Endodermal cell (in vitro differentiated cells): ENCODE measurements around the gene MALSU1. TPM values are rescaled to one million over a fixed set of nuclear protein-coding genes. Genes with fewer than 3 reads are reported as not detected.

Experiments used
- DNase-seq: peaks from one replicate; pipeline ENCODE4 v3.0.0-alpha.2; 2017
- H3K27ac ChIP-seq: 2 replicates; pipeline ENCODE4 v1.5.1; 2013; ENCODE audit warnings: mild to moderate bottlenecking, low read depth, low read length, moderate library complexity
- H3K27me3 ChIP-seq: 2 replicates; pipeline ENCODE4 v1.6.1; 2013; ENCODE audit warnings: mild to moderate bottlenecking, low read length, moderate library complexity; ENCODE audit not compliant: insufficient read depth, control insufficient read depth, poor library complexity, severe bottlenecking
- H3K36me3 ChIP-seq: 2 replicates; pipeline ENCODE4 v1.7.0; 2013; ENCODE audit warnings: mild to moderate bottlenecking, low read length, moderate library complexity; ENCODE audit not compliant: control insufficient read depth, insufficient read depth
- H3K4me1 ChIP-seq: one replicate; pipeline ENCODE4 v1.7.0; 2013; ENCODE audit warnings: low read length; ENCODE audit not compliant: control insufficient read depth, insufficient read depth
- H3K4me3 ChIP-seq: 2 replicates; pipeline ENCODE4 v1.5.1; 2013; ENCODE audit warnings: mild to moderate bottlenecking, low read length, moderate library complexity
- H3K9ac ChIP-seq: 2 replicates; pipeline ENCODE4 v1.6.1; 2013; ENCODE audit warnings: mild to moderate bottlenecking, low read length, moderate library complexity; ENCODE audit not compliant: poor library complexity, severe bottlenecking; ENCODE audit errors: extremely low read depth
- H3K9me3 ChIP-seq: 2 replicates; pipeline ENCODE4 v1.6.1; 2013; ENCODE audit warnings: mild to moderate bottlenecking, low read length, moderate library complexity; ENCODE audit not compliant: control insufficient read depth
- H3K27ac Mint-ChIP-seq: 2 replicates; pipeline ENCODE4 v1.8.0; 2020; ENCODE audit warnings: mixed read lengths
- H3K27me3 Mint-ChIP-seq: 2 replicates; pipeline ENCODE4 v1.8.0; 2021; ENCODE audit warnings: mild to moderate bottlenecking, mixed read lengths; ENCODE audit not compliant: insufficient read depth
- H3K36me3 Mint-ChIP-seq: 2 replicates; pipeline ENCODE4 v1.8.0; 2020; ENCODE audit warnings: low read depth, mixed read lengths
- H3K4me1 Mint-ChIP-seq: 2 replicates; pipeline ENCODE4 v1.8.0; 2020; ENCODE audit warnings: mixed read lengths
- H3K4me3 Mint-ChIP-seq: 2 replicates; pipeline ENCODE4 v1.8.0; 2020; ENCODE audit warnings: mild to moderate bottlenecking, moderate library complexity, mixed read lengths
- H3K9me3 Mint-ChIP-seq: 2 replicates; pipeline ENCODE4 v1.8.0; 2020; ENCODE audit warnings: mild to moderate bottlenecking, mixed read lengths
- CTCF ChIP-seq: fragments of 200-600 bp; sonication (generic); conservative IDR thresholded peaks from 2 replicates; pipeline ENCODE4 v1.5.0; 2021; ENCODE audit warnings: antibody characterized with exemption, mild to moderate bottlenecking
- WGBS, 2 experiments: methylation state at CpG; one replicate each; pipeline versions ENCODE4 v1.1.5 to v1.1.7; 2013; ENCODE audit warnings: missing lambda C conversion rate in 2 of 2, mixed read lengths in 1 of 2; ENCODE audit not compliant: insufficient coverage in 1 of 2, insufficient read length in 1 of 2; 5-methylcytosine and 5-hydroxymethylcytosine counted together
- total RNA-seq, 2 donors: library from RNA; stranded (reverse); fragmentation: NEBNext Ultra II Directional in 1 of 2; extraction: Animal tissue kit (Norgen Biotek cat#: 25700) in 1 of 2; gene quantifications; 2 replicates in 1 of 2; 3 replicates in 1 of 2; pipeline ENCODE4 v1.2.1, GENCODE V29; 2021

The MALSU1 gene
- total RNA-seq, 2 donors from 2014 or later: 73.5 to 87.4 TPM

GRCh38 chr7:23285657-23286646, 13.2 kb upstream of the MALSU1 start:
- H3K4me1 Mint-ChIP-seq: no peaks in the 10 kb centered on the region
- Histone ChIP-seq H3K4me1 (no peaks in the 10 kb centered on the region), H3K36me3 (no peaks in the 10 kb centered on the region), H3K27me3 (no peaks in the 10 kb centered on the region), H3K4me3 (no peak overlapping the region), H3K9me3 (no peaks in the 10 kb centered on the region), H3K9ac (no peak overlapping the region), H3K27ac (no peak overlapping the region)
- 91 to 94% methylated on average over 13 to 18 of the region's 18 CpGs for WGBS, 2 experiments
- no peaks in the 10 kb centered on the region for H3K27me3 Mint-ChIP-seq
- H3K36me3 Mint-ChIP-seq: no peaks in the 10 kb centered on the region
- no peak overlapping the region for H3K4me3 Mint-ChIP-seq
- TF ChIP-seq CTCF: no peak
- H3K9me3 Mint-ChIP-seq: no peaks in the 10 kb centered on the region
- peak; percentile 39 for DNase-seq
- no peak overlapping the region for H3K27ac Mint-ChIP-seq

DNA sequence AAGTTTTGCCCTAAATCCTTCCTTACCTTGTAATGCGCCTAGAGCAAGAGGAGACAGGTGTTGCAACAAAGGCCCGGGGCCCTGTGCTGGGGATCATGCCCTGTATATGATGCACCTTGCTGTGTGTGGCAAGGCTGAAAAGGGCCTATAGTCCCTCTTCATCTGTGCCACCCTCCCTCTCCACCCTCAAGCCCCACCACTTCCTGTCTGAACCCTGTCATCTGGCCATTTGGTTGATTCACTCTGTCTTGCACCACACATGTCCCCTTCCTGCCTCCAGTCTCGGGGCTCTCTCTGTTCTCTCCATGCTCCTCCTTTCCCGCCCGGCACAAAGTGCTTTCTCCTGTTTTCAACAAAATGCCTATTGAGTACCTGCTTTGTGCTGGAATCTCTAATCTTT, 11.5 kb upstream of the MALSU1 start:
- WGBS, 2 experiments: 90 to 91% methylated on average over 4 to 5 of the region's 5 CpGs
- Mint-ChIP-seq H3K27ac (no peak overlapping the region), H3K4me3 (no peak overlapping the region), H3K36me3 (no peaks in the 10 kb centered on the region), H3K27me3 (no peaks in the 10 kb centered on the region), H3K4me1 (no peaks in the 10 kb centered on the region), H3K9me3 (no peaks in the 10 kb centered on the region)
- H3K4me1 ChIP-seq: no peaks in the 10 kb centered on the region
- no peaks in the 10 kb centered on the region for H3K9me3 ChIP-seq
- no peak overlapping the region for H3K9ac ChIP-seq
- H3K27me3 ChIP-seq: no peaks in the 10 kb centered on the region
- no peaks in the 10 kb centered on the region for H3K36me3 ChIP-seq
- DNase-seq: no peak
- H3K27ac ChIP-seq: no peak overlapping the region
- H3K4me3 ChIP-seq: no peak overlapping the region
- no peak for TF ChIP-seq CTCF

DNA sequence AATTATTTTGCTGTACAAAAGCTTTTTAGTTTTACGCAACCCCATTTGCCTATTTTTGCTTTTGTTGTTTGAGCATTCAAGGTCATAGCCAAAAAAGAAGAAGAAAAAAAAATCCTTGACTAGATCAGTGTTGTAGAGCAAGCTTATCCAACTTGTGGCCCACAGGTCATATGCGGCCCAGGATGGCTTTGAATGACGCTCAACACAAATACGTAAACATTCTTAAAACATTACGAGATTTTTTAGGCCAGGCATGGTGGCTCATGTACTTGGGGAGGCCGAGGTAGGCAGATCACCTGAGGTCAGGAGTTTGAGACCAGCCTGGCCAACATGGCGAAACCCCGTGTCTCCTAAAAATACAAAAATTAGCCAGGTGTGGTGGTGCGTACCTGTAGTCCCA, 8.1 kb upstream of the MALSU1 start:
- no peak for TF ChIP-seq CTCF
- WGBS, 2 experiments: 87 to 97% methylated on average over 7 to 9 of the region's 9 CpGs
- Histone ChIP-seq H3K36me3 (no peaks in the 10 kb centered on the region), H3K27ac (no peak overlapping the region), H3K9ac (no peak overlapping the region), H3K9me3 (no peaks in the 10 kb centered on the region), H3K4me1 (no peaks in the 10 kb centered on the region), H3K4me3 (no peak overlapping the region), H3K27me3 (peaks cover 2% of the 10 kb centered on the region)
- Mint-ChIP-seq H3K36me3 (no peaks in the 10 kb centered on the region), H3K4me3 (no peak overlapping the region), H3K27ac (no peak overlapping the region), H3K9me3 (no peaks in the 10 kb centered on the region), H3K27me3 (peaks cover 3% of the 10 kb centered on the region), H3K4me1 (peaks cover 2% of the 10 kb centered on the region)
- DNase-seq: peak; percentile 7
